OCI-LY7 (cell line): Measurements from ENCODE around the gene PRKN.

Experiments
- CTCF ChIP-seq: fragments of 200-600 bp; sonication (generic); conservative IDR thresholded peaks from 2 replicates; pipeline ENCODE4 v1.5.1; 2014; ENCODE audit warnings: mild to moderate bottlenecking, antibody characterized with exemption, low read length, moderate library complexity, mixed read lengths
- EZH2phosphoT487 ChIP-seq: fragments of 200-600 bp; sonication (generic); IDR thresholded peaks from 2 replicates; pipeline ENCODE4 v1.6.1; 2018; ENCODE audit warnings: low read depth, borderline replicate concordance, mild to moderate bottlenecking, mixed run types, antibody characterized with exemption, low read length, moderate library complexity, mixed read lengths

- TF ChIP-seq CTCF (no peak), EZH2phosphoT487 (no peak)
Measured at GRCh38 chr6:162069995-162070394, 657.6 kb downstream of the PRKN start.
